NCI-H2196 (cell line): ENCODE data around the gene NMS.

Experiments used
- DNase-seq: peaks from one replicate; lab custom pipeline; 2025; ENCODE audit not compliant: unreplicated experiment; lab: John Stamatoyannopoulos, UW

Gene NMS

GRCh38 chr2:100484390-100484789, 14.1 kb downstream of the NMS start:
- DNase-seq: no peak

DNA sequence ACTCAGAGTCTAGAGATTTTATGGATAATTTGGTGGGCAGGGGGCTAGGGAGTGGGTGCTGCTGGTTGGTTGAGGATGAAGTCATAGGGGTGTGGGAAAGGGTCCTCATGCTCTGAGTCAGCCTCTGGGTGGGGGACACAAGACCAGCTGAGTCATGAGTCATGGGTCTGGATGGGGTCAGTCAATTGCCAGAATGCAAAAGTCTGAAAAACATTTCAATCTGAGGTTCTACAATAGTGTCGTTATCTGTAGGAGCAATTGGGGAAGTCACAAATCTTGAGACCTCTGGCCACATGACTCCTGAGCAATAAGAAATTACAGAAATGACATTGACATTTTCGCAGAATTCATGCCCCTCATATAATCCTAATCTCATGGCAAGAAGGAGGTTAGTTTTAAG, 15.1 kb downstream of the NMS start:
- no peak for DNase-seq

DNA sequence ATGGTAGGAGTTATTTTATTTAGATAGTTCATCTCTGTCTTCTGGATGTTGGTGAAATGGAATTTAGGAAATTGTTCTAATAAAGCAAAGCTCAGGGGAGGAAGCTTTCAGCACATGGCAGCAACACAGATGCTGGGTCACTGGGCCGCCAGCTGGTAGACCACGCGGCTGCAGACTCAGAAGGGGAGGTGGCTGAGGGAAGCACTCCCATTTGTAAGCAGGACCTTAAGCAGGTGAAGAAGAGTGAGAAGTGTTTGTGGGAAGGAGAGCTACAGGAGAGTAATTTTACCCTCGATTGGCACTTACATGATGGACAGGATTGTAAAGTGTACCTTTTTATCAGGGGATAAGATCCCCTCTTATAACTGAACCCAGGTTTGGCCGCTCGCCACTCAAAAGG, 24.4 kb downstream of the NMS start:
- no peak for DNase-seq

DNA sequence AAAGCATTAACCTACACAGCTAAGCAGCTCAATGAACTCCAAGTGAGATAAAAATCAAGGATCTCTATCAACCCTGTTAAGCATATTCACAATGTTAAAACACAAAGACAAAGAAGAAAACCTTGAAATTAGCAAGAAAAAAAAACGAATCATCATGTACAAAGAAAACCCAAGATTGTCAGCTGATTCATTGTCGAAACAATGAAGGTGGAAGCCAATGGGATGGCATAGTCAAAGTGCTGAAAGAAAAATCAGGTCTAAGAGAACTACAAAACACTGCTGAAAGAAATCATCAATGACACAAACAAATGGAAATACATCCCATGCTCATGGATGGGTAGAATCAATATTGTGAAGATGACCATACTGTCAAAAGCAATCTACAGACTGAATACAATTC, 32.5 kb downstream of the NMS start:
- DNase-seq: no peak

- DNase-seq: no peak
These were observed 34.3 kb downstream of the NMS start for GRCh38 chr2:100504542-100504941.

DNA sequence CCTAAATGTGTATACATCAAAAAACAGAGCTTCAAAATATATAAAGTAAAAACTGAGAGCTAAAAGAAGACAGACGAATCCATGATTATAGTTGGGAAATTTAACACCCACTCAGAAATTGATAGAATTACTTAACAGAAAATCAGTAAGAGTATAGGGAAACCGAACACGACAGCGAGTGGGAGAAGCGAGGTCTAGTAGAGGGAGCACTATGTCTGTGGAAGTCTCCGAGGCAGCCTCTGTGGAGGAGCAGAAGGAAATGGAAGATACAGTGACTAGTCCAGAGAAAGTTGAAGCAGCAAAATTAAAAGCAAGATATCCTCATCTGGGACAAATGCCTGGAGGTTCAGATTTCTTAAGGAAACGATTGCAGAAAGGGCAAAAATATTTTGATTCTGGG, 38.8 kb downstream of the NMS start:
- DNase-seq: no peak

DNA sequence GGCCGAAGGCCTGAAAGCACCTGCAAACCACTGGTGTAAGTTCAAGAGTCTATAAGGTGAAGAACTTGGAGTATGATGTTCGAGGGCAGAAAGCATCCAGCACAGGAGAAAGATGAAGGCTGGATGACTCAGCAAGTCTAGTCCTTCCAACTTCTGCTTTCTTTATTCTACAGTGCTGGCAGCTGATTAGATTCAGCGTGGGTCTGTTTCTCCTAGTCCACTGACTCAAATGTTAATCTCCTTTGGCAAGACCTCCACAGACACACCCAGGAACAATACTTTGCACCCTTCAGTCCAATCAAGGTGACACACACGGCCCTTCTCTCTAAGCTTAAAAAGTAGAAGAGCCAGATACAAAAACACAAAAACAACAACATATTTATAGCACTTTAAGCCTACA, 43.4 kb downstream of the NMS start:
- DNase-seq: no peak

DNA sequence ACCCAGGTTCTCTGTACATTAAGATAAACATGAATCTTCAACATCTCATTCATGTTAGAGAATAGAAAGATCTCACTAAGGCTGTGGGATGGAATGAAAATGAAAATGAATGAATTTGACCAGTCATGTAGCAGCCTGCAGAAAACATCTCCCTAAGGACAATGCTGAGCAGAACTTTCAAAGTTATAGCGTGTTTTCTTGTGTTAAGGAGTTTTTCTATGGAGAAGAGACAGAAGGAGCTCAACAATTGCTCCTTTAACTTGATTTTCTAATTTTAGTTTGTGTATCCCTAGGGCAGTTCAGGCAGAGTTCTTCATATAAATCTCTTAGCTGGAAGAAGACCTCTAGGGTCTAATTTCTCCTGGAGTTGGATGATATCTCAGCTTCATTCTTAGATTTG, 47.3 kb downstream of the NMS start:
- no peak for DNase-seq

GRCh38 chr2:100518801-100519200, 48.5 kb downstream of the NMS start:
- no peak for DNase-seq

- no peak for DNase-seq
These were observed 49.9 kb downstream of the NMS start for GRCh38 chr2:100520224-100520623.

GRCh38 chr2:100522430-100522829, 52.1 kb downstream of the NMS start:
- no peak for DNase-seq

- no peak for DNase-seq
These were observed 54.0 kb downstream of the NMS start for GRCh38 chr2:100524331-100524730.

GRCh38 chr2:100526868-100527267, 56.6 kb downstream of the NMS start:
- DNase-seq: no peak

GRCh38 chr2:100527440-100528015, 57.2 kb downstream of the NMS start:
- DNase-seq: no peak

- DNase-seq: no peak
These were observed 58.9 kb downstream of the NMS start for GRCh38 chr2:100529176-100529575.

DNA sequence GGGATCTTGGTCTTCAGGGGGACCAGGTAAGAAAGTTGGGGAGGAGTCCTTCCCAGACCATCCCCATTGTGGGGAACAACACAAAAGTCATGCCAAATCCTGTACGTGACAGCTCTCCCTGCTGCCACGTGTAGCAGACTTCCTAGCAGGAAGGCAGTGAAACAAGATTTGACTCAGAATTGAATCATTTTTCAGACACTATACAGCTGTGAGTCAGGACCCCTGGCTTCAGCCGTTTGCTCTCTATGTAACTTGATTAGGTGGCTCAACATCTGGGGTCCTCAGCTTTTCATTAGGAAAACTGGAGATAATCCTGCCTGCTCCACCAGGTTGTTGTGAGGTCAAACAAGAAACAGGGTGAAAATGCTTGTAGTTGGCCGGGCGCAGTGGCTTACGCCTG, 59.6 kb downstream of the NMS start:
- DNase-seq: no peak
